Measurements from ENCODE around the gene PRAC2. TPM values are rescaled to one million over a fixed set of nuclear protein-coding genes. Genes with fewer than 3 reads are reported as not detected.

Gene PRAC2
- total RNA-seq, 1 experiment from 2014 or later, result not detected

DNA sequence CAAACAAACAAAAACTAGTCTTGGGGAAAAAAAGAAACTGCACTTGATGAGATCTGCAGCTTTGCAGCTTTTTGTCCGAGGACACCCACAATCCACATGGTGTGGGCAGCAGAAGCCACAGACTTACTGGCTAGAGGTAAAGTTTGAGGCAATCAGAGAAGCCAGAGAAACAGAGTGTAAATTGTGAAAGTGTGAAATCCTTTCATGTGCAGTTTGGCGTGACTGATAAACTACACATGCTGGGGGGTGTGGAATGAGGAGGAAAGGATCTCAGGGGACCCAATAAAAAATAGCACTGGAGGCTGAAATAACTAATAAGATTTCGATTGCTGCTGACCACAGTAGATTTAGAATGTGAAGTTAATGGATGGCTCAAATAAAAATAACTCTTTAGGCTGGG, 48.0 kb downstream of the PRAC2 start (continued):
- no peak for TF ChIP-seq EZH2phosphoT487 (IDR thresholded peaks at IDR 0.05; ENCODE audit: borderline replicate concordance)

DNA sequence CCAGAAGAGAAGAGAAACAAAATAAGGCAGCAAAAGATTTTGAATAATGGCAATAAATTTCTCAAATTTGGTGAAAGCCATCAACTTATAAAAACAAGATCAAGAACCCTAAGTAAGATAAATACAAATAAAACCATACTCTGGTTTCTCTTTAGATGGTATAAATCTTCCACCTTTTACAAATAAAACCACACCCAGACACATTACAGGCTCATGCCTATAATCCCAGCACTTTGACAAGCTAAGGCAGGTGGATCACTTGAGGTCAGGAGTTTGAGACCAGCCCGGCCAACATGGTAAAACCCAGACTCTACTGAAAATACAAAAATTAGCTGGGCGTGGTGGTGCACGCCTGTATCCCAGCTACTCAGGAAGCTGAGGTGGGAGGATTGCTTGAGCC, 50.3 kb downstream of the PRAC2 start:
- Histone ChIP-seq H3K9me3 (ENCODE audit: control insufficient read depth in 1 of 2, insufficient read depth in 1 of 2, low read depth in 1 of 2, low read length in 2 of 2) (no peaks in the 10 kb centered on the region), H3K9me2 (ENCODE audit: insufficient read depth) (no peaks in the 10 kb centered on the region), H3K9ac (ENCODE audit: low read length) (no peak overlapping the region), H3K36me3 (ENCODE audit: control insufficient read depth in 1 of 2, insufficient read depth in 2 of 2, low read length in 2 of 2) (no peaks in the 10 kb centered on the region), H3K27ac (ENCODE audit: low read depth, low read length) (no peak overlapping the region), H3K4me1 (ENCODE audit: control insufficient read depth in 1 of 2, insufficient read depth in 2 of 2, low read length in 2 of 2) (no peaks in the 10 kb centered on the region), H4K20me1 (ENCODE audit: insufficient read depth) (no peaks in the 10 kb centered on the region), H3K4me2 (ENCODE audit: low read length) (no peak overlapping the region), H3K4me3 (replicated peaks in 1 of 2; ENCODE audit: low read depth in 1 of 2, low read length in 2 of 2) (no peak overlapping the region), H2AFZ (ENCODE audit: low read depth, low read length, poor library complexity, severe bottlenecking) (no peak overlapping the region), H3K27me3 (ENCODE audit: insufficient read depth, low read length) (no peaks in the 10 kb centered on the region), H3K79me2 (ENCODE audit: insufficient read depth, low read length) (no peaks in the 10 kb centered on the region)
- CTCF ChIA-PET, result no interaction called here
- intact Hi-C loops (cut with micrococcal nuclease), result no loop called here
- DNase-seq (ENCODE audit: low read depth, low spot score) (no peak), ATAC-seq (no peak)
- TF ChIP-seq, protein P1, sequence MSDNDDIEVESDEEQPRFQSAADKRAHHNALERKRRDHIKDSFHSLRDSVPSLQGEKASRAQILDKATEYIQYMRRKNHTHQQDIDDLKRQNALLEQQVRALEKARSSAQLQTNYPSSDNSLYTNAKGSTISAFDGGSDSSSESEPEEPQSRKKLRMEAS (IDR thresholded peaks at IDR 0.05), result no peak
- TF ChIP-seq POLR2AphosphoS5 (IDR thresholded peaks at IDR 0.05; ENCODE audit: low read depth, low read length), result no peak
- TF ChIP-seq EZH2 (IDR thresholded peaks at IDR 0.05), result no peak
- TF ChIP-seq, protein P2, sequence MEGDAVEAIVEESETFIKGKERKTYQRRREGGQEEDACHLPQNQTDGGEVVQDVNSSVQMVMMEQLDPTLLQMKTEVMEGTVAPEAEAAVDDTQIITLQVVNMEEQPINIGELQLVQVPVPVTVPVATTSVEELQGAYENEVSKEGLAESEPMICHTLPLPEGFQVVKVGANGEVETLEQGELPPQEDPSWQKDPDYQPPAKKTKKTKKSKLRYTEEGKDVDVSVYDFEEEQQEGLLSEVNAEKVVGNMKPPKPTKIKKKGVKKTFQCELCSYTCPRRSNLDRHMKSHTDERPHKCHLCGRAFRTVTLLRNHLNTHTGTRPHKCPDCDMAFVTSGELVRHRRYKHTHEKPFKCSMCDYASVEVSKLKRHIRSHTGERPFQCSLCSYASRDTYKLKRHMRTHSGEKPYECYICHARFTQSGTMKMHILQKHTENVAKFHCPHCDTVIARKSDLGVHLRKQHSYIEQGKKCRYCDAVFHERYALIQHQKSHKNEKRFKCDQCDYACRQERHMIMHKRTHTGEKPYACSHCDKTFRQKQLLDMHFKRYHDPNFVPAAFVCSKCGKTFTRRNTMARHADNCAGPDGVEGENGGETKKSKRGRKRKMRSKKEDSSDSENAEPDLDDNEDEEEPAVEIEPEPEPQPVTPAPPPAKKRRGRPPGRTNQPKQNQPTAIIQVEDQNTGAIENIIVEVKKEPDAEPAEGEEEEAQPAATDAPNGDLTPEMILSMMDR (IDR thresholded peaks at IDR 0.05 in 2 of 3, conservative IDR thresholded peaks at IDR 0.05 in 1 of 3; ENCODE audit: borderline replicate concordance in 1 of 3, insufficient read depth in 1 of 3, low read depth in 2 of 3, low read length in 2 of 3), result no peak
- TF ChIP-seq EGR1 (IDR thresholded peaks at IDR 0.05; ENCODE audit: low read depth), result no peak
- no peak for TF ChIP-seq YY1 (IDR thresholded peaks at IDR 0.05; ENCODE audit: extremely low read depth, insufficient replicate concordance, low read depth, low read length)
- TF ChIP-seq JUND (IDR thresholded peaks at IDR 0.05), result no peak
- no peak for TF ChIP-seq ZFX (IDR thresholded peaks at IDR 0.05)
- no peak for TF ChIP-seq ELF1 (IDR thresholded peaks at IDR 0.05; ENCODE audit: borderline replicate concordance, low read depth)
- no peak for TF ChIP-seq ZNF274 (IDR thresholded peaks at IDR 0.05; ENCODE audit: low read depth, low read length)
- TF ChIP-seq EZH2phosphoT487 (IDR thresholded peaks at IDR 0.05; ENCODE audit: borderline replicate concordance), result no peak
- no peak for TF ChIP-seq CEBPB (IDR thresholded peaks at IDR 0.05; ENCODE audit: low read depth)
- no peak for TF ChIP-seq POLR2A (IDR thresholded peaks at IDR 0.05; ENCODE audit: borderline replicate concordance, extremely low read depth, insufficient read depth, insufficient read length)
- TF ChIP-seq SRF (IDR thresholded peaks at IDR 0.05; ENCODE audit: low read depth), result no peak
- TF ChIP-seq, protein P3, sequence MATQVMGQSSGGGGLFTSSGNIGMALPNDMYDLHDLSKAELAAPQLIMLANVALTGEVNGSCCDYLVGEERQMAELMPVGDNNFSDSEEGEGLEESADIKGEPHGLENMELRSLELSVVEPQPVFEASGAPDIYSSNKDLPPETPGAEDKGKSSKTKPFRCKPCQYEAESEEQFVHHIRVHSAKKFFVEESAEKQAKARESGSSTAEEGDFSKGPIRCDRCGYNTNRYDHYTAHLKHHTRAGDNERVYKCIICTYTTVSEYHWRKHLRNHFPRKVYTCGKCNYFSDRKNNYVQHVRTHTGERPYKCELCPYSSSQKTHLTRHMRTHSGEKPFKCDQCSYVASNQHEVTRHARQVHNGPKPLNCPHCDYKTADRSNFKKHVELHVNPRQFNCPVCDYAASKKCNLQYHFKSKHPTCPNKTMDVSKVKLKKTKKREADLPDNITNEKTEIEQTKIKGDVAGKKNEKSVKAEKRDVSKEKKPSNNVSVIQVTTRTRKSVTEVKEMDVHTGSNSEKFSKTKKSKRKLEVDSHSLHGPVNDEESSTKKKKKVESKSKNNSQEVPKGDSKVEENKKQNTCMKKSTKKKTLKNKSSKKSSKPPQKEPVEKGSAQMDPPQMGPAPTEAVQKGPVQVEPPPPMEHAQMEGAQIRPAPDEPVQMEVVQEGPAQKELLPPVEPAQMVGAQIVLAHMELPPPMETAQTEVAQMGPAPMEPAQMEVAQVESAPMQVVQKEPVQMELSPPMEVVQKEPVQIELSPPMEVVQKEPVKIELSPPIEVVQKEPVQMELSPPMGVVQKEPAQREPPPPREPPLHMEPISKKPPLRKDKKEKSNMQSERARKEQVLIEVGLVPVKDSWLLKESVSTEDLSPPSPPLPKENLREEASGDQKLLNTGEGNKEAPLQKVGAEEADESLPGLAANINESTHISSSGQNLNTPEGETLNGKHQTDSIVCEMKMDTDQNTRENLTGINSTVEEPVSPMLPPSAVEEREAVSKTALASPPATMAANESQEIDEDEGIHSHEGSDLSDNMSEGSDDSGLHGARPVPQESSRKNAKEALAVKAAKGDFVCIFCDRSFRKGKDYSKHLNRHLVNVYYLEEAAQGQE (IDR thresholded peaks at IDR 0.05; ENCODE audit: low read depth), result no peak
- RAD21 ChIA-PET (ENCODE audit: low non-redundant PET in 1 of 2, low total read pairs in 2 of 2, uncharacterized antibody in 2 of 2, unreplicated experiment in 2 of 2), result no interaction called here
- no TSS peak for BruUV-seq (replicated peaks)
- POLR2A ChIA-PET, result no interaction called here
